Right ventricle myocardium inferior (tissue), 1 donor: ENCODE results near the gene RTN4R. TPM values are rescaled to one million over a fixed set of nuclear protein-coding genes. Genes with fewer than 3 reads are reported as not detected.

Experiments
- ATAC-seq: fragments of 200-7000 bp; cut with Tn5 transposase; one replicate; pipeline ENCODE4 v1.9.1; 2020; ENCODE audit warnings: mild to moderate bottlenecking, moderate library complexity
- DNase-seq: peaks from one replicate; pipeline ENCODE4 v3.0.0; 2021; ENCODE audit errors: missing footprints
- intact Hi-C: fragments of 100-400 bp; cut with DNase I; formaldehyde crosslinking; loops from one replicate; pipeline ENCODE4 v1.11.0; 2022
- total RNA-seq: library from RNA; stranded (reverse); fragmentation: NEBNext Ultra II Directional; extraction: Animal tissue kit (Norgen Biotek cat#: 25700); gene quantifications from one replicate; pipeline ENCODE4 v1.2.1, GENCODE V29; 2021
- donor health status: DM: no; HTN: yes; CAD: no; lungs with severe emphysema.

RTN4R gene
- total RNA-seq, 1 donor from 2014 or later, result 1.2 TPM

- no peak for ATAC-seq
- intact Hi-C loops, result no loop called here
- no peak for DNase-seq
Observed at GRCh38 chr22:20227363-20227762, 40.8 kb downstream of the RTN4R start.

DNA sequence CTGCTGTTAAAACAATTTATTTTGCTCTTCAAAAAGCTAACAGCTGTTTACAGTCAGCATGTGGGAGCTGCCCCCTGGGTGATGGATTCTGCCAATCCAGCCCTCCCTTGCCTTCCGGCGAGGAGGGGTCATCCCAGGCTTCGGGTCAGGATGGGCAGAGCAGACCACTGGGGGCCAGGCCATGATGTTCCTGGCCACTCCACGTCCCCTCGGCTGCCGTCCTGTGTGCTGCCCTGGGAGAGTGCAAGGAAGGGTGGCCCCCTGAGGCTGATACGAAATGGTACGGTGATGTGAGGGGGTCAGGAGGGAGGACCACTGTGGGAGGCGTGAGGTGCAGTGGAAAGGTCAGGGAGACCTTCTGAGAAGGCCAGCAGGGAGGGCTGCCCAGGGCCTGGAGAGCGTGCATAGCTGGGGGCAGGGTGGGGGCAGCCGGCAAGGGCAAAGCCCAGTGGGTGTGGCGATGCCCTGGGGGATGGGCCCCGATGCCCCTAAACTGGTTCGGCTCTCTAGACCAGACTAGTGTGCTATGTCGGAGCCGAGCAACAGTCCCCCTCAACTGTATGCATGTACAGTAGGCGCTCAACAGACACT is 41.3 kb downstream of the RTN4R start:
- no peak for ATAC-seq
- intact Hi-C loops, result no loop called here
- DNase-seq, result no peak

- ATAC-seq (no peak), DNase-seq (no peak)
- intact Hi-C loops, result no loop called here
Observed at GRCh38 chr22:20226077-20226716, 41.9 kb downstream of the RTN4R start.

- DNase-seq (no peak), ATAC-seq (no peak)
- intact Hi-C loops, result no loop called here
Observed at GRCh38 chr22:20225693-20225966, 42.5 kb downstream of the RTN4R start.

DNA sequence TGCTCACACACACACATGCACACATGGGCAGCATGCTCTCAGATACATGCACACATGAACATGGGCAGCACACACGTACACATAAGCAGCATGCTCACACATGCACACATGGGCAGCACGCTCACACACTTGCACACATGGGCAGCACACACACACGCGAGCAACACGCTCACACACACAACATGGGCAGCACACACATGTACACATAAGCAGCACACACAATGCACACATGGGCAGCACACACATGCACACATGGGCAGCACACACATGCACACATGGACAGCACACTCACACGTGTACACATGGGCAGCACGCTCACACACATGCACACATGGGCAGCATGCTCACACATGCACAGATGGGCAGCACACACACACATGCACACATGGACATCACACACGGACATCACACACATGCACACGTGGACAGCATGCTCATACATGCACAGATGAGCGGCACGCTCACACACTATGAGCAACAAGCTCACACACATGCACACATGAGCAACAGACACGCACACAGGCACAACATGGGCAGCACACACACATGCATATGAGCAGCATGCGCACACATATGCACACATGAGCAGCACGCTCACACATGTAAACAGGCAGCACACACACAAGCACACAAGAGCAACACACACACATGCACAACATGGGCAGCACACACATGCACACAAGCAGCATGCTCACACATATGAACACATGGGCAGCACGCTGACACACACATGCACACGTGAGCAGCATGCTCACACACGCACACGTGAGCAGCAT is 43.0 kb downstream of the RTN4R start:
- intact Hi-C loops, result no loop called here
- no peak for ATAC-seq
- DNase-seq, result no peak

DNA sequence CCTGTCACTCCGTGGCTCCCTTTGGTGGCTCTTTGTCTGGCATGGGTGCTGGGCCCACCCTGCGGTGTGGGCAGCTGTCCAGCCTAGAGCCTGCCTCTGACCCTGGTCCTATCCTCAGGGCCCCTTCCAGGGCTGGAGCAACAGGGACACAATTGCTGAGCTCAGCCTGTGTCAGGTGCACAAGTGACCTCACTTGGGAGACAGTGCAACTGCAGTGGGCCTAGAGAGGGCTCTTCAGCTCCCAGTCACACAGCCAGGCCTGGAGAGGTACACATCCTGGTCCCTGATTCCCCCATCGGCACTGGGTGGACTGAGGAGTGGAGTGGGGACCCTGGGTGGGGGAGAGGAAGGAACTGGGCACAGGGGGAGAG is 43.9 kb downstream of the RTN4R start:
- DNase-seq (no peak), ATAC-seq (no peak)
- intact Hi-C loops, result no loop called here

GRCh38 chr22:20223421-20224255 is 44.5 kb downstream of the RTN4R start:
- ATAC-seq, result no peak
- intact Hi-C loops, result no loop called here
- DNase-seq, result no peak

GRCh38 chr22:20222764-20223420 is 45.2 kb downstream of the RTN4R start:
- intact Hi-C loops, result no loop called here
- DNase-seq, result no peak
- ATAC-seq, result no peak

DNA sequence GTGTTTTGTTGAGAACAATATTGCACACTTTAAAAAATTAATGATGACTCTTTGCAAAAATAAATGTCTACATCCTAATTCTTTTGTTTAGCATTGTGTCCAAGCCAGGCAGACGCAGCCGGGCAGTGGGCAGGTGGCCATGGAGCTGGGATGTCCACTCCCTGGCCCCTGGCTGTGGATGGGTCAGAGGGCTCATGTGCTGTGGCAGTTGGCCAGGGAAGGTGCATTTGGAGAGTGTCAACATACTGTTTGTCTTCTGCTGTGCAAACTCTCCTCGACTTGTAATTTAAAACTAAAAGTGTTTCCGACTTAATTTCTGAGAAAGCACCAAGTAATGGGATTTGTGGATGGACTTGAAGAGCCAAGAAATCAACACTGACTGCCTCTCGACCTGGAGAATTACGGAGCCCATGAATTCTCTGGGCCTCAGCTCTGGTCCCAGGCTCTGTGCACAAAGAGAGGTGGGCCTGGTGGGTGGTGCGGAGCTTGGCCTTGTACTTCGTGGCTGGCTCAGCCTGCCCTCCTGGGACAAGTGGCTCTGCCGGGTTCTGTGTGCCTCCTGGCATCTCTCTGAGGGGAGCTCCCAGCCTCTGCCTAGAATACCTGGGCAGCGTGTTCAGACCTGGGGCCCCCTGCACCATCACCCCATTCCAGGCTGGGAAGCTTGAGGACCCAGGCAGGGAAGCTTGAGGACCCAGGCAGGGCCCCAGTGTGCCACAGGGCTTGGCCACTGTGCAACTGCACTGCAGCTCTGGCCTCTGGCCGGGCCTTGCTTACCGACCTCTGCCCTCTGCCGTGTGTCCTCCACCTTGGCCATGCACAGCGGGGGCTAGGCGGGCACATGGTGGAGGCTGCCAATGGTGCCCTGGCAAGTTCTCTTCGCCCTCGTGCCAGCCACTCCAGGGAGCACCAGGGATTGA is 46.4 kb downstream of the RTN4R start:
- DNase-seq (no peak), ATAC-seq (peak; percentile 77)
- intact Hi-C loops, result no loop called here

- ATAC-seq (no peak), DNase-seq (no peak)
- intact Hi-C loops, result no loop called here
Observed at GRCh38 chr22:20220629-20221026, 47.5 kb downstream of the RTN4R start.

DNA sequence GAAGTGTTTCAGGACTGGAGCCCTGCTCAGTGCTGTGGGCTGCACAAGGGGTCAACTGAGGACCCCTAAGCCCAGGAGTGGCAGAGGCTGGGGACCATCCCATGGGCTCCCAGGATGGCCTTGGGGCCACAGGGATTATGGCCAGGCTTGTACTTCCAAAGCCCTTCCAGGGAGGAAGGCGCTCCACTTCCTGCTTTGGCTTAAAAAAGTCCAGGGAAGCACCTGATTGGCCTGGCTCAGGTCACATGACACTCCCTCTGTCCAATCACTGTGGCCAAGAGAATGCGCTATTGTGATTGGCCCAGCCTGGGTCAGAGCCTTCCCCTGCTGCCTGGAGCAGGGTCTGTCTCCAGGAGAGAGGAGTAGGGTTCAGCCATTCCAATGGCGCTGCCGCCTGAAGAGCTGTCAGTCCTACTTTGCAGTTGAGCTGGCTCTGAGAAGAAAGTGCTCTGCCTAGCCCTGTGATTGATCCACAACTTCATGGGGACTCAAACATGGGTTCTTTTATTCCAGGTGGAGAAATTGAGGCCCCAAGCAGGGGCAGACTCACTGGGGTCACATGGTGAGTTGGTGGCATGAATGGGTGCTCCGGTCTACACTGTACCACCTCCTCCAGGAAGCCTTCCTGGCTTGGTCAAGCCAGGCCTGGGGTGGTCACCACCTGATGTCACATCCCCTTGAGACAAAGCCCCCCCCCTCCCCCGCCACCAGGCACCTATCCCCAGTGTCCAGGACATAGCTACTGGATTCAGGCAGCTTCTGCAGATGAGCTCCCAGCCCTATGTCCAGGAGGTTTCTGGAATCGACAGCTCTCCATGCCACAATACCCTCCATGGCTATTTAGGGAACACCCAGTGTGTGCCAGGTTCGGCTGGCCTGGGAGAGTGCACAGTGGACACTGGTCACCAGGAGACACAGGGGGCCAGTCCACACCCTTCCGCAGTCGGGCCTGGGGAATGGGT is 48.2 kb downstream of the RTN4R start:
- ATAC-seq (no peak), DNase-seq (no peak)
- intact Hi-C loops, result loop anchor here (5.0 kb wide), 1 partner anchor 52 kb away; no protein-coding TSS in a partner anchor

- no peak for ATAC-seq
- DNase-seq, result no peak
- intact Hi-C loops, result loop anchor here (5.0 kb wide), 1 partner anchor 53 kb away; no protein-coding TSS in a partner anchor
Observed at GRCh38 chr22:20218987-20219386, 49.1 kb downstream of the RTN4R start.

DNA sequence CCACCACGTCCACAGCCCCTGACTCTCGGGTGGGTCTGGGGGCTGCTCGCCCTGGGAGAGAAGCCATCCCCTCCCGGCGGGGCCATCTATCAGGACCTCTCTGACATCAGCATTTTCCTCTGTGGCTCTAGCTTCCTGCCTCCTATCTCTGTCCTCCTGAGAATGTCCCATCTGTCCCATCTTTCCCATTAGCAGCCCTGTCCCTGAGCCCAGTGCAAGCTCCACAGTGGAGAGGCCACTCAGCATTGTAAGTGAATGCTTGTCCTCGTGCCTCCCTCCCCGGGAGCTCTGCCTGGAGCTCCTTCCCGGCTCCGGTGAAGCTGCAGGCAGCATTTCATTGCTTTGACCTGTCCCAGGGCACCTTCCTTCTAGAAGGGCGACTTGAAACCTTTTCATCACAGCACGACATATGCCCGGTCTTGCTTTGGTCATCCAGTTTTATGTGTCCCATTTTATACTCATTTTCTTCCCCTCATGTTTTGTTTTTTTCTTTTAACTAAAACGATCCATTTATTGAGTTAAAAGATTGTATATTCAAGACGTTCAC is 49.7 kb downstream of the RTN4R start:
- ATAC-seq, result no peak
- intact Hi-C loops, result loop anchor here (5.0 kb wide), 1 partner anchor 54 kb away; no protein-coding TSS in a partner anchor
- DNase-seq, result no peak

GRCh38 chr22:20217563-20217962 is 50.6 kb downstream of the RTN4R start:
- DNase-seq (no peak), ATAC-seq (no peak)
- intact Hi-C loops, result loop anchor here (5.0 kb wide), 1 partner anchor 55 kb away; no protein-coding TSS in a partner anchor

GRCh38 chr22:20216863-20217499 is 51.1 kb downstream of the RTN4R start:
- DNase-seq (no peak), ATAC-seq (no peak)
- intact Hi-C loops, result loop anchor here (5.0 kb wide), 1 partner anchor 55 kb away; no protein-coding TSS in a partner anchor

DNA sequence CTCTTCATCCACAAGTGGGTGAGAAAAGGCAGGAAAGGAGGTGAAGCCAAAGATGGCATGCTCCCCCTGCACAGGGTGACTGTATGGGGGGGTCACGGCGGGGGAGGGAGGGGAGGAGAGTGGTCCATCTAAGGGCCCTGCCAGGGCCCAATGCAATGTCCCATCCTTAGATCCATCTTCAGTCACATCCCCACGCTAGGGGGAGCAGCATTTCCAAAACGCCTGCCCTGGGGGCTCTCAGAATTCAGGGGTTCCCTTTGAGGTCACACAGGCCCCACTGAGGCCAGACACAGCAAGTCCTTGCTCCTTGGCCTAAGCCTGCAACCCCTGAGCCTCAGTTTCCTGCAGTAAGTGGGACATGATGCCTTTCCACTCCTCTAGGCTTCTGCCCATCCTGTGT is 52.4 kb downstream of the RTN4R start:
- ATAC-seq (no peak), DNase-seq (no peak)
- intact Hi-C loops, result loop anchor here (5.0 kb wide), 1 partner anchor 57 kb away; no protein-coding TSS in a partner anchor
